Activated T-cell treated with anti-CD3 and anti-CD28 coated beads, Interleukin-2, amount 50 U/mL, for 72 hours (primary cell): Measurements from ENCODE around the gene ATP4A. TPM values are rescaled to one million over a fixed set of nuclear protein-coding genes. Genes with fewer than 3 reads are reported as not detected.

Experiments
- ATAC-seq, 2 donors: fragments of 150-1000 bp; cut with Tn5 transposase; replicated peaks in 1 of 2; 2 replicates each; pipeline ENCODE4 v1.10.0; 2021; ENCODE audit warnings: moderate library complexity in 2 of 2, mild to moderate bottlenecking in 1 of 2
- DNase-seq, 2 donors: peaks; one replicate each; pipeline ENCODE4 v3.0.0; 2021 to 2022; ENCODE audit warnings: mixed read lengths in 1 of 2
- H3K27ac Mint-ChIP-seq: one replicate; pipeline ENCODE4 v1.8.0; 2022; ENCODE audit warnings: mild to moderate bottlenecking, moderate library complexity, mixed read lengths
- H3K27me3 Mint-ChIP-seq: one replicate; pipeline ENCODE4 v1.8.0; 2022; ENCODE audit warnings: low read depth, mixed read lengths
- H3K36me3 Mint-ChIP-seq, 2 donors: one replicate each; pipeline ENCODE4 v1.8.0; 2022; ENCODE audit warnings: mixed read lengths in 2 of 2, mild to moderate bottlenecking in 1 of 2; ENCODE audit not compliant: insufficient read depth in 2 of 2
- H3K4me1 Mint-ChIP-seq: one replicate; pipeline ENCODE4 v1.8.0; 2022; ENCODE audit warnings: low read depth, mixed read lengths
- H3K4me3 Mint-ChIP-seq, 2 donors: one replicate each; pipeline ENCODE4 v1.8.0; 2022; ENCODE audit warnings: mild to moderate bottlenecking in 2 of 2, mixed read lengths in 2 of 2, moderate library complexity in 2 of 2
- H3K9me3 Mint-ChIP-seq, 2 donors: one replicate each; pipeline ENCODE4 v1.8.0; 2022; ENCODE audit warnings: mixed read lengths in 2 of 2
- total RNA-seq, 2 donors: library from RNA; stranded (reverse); gene quantifications; one replicate each; pipeline ENCODE4 v1.2.3, GENCODE V29; 2022

The ATP4A gene
- total RNA-seq, 2 donors from 2014 or later: not detected

- no peak overlapping the region for H3K27ac Mint-ChIP-seq
- ATAC-seq (no peak), DNase-seq (no peak)
- no peaks in the 10 kb centered on the region for H3K9me3 Mint-ChIP-seq
- H3K4me1 Mint-ChIP-seq: peaks cover 16% of the 10 kb centered on the region
- H3K27me3 Mint-ChIP-seq: no peaks in the 10 kb centered on the region
- H3K4me3 Mint-ChIP-seq: no peak overlapping the region
- no peaks in the 10 kb centered on the region for H3K36me3 Mint-ChIP-seq
These were observed 23.0 kb downstream of the ATP4A start for GRCh38 chr19:35540356-35540927.

GRCh38 chr19:35539850-35540249 lies 23.6 kb downstream of the ATP4A start:
- H3K4me1 Mint-ChIP-seq: peaks cover 16% of the 10 kb centered on the region
- no peaks in the 10 kb centered on the region for H3K27me3 Mint-ChIP-seq
- H3K9me3 Mint-ChIP-seq: no peaks in the 10 kb centered on the region
- H3K27ac Mint-ChIP-seq: no peak overlapping the region
- DNase-seq (no peak), ATAC-seq (no peak)
- no peak overlapping the region for H3K4me3 Mint-ChIP-seq
- no peaks in the 10 kb centered on the region for H3K36me3 Mint-ChIP-seq

DNA sequence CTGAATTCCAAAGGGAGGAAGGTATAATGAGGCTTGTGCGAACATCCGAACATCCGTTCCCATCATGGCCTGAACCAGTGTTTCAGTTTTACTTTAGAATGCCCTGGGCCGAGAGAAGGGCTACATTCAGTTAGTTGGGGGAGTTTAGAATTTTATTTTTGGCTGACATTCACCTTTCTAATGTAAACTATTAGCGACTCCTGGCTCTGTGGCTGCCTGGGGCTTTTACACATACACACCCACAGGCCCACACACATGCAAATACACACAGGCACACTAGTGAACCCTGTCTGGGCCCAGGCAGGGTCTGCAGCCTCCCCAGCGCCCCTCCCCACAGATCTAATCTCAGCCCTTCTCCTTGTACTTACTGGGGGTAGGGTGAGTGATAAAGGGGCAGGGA lies 24.1 kb downstream of the ATP4A start:
- DNase-seq (no peak), ATAC-seq (no peak)
- Mint-ChIP-seq H3K36me3 (no peaks in the 10 kb centered on the region), H3K27ac (no peak overlapping the region), H3K4me1 (peaks cover 11% of the 10 kb centered on the region), H3K27me3 (no peaks in the 10 kb centered on the region), H3K9me3 (no peaks in the 10 kb centered on the region), H3K4me3 (no peak overlapping the region)

DNA sequence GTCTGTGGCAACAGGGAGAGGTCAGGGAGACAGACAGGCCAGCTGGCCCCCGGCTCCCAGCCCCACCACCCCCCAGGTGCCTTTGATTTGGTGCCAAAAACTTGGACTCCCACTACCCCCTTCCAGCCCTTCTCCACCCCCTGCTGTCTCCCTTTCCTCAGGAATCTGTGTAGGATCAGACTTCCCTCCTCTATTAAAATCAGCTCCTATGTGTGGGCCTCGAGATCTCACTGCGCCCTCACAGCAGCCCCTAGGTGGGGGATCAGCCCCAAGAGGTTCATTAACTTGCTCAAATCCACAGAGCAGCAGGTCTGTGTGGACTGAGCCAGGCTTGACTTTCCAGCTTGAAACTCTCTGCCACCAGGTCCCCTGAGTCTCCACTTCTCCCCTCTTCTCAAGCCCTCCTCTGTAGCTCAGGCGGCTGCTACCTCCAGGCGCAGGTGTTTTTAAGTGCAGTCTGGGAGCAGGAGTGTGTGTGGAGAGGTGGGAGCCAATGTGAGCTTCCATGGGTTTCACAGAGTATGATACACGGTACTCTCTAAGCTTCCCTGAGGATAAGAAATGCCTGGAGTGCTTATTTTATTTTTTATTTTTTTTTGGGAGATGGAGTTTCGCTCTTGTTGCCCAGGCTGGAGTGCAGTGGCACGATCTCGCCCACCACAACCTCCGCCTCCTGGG lies 28.5 kb downstream of the ATP4A start:
- no peak for DNase-seq
- no peak overlapping the region for H3K4me3 Mint-ChIP-seq
- H3K4me1 Mint-ChIP-seq: peaks cover 16% of the 10 kb centered on the region
- no peak for ATAC-seq
- H3K27me3 Mint-ChIP-seq: peaks cover 9% of the 10 kb centered on the region
- no peak overlapping the region for H3K27ac Mint-ChIP-seq
- no peaks in the 10 kb centered on the region for H3K9me3 Mint-ChIP-seq
- no peaks in the 10 kb centered on the region for H3K36me3 Mint-ChIP-seq

DNA sequence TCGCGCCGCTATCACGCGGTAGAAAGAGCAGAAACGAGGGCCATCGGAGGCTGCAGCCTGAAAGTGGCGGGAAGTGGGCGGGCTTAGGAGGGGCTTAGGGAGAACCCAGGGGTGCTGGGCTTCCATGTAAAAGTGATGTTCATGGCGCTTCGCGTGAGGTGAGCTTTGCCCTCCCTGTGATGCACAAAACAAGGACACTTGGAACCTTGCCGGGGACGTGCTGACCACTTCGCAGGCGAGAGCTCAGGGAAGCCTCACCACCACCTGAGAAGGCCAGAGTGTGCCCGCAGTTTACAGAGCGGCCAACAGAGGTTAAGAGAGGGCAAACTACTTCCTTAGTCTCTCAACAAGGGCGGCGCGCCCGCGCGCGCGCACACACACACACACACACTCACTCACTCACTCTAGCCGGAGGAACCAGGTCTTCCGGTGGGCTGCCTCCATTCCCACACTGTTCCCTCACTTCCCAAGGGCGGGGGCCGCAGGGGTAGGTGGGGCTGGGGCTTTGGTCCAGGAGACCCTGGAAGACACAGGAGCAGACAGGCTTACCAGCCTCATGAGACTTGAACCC lies 29.6 kb downstream of the ATP4A start:
- Mint-ChIP-seq H3K27ac (no peak overlapping the region), H3K27me3 (peaks cover 11% of the 10 kb centered on the region), H3K4me1 (peaks cover 16% of the 10 kb centered on the region), H3K36me3 (no peaks in the 10 kb centered on the region), H3K4me3 (peak overlapping the region; percentile 55 to 60), H3K9me3 (no peaks in the 10 kb centered on the region)
- ATAC-seq: peak; percentile 85 to 92
- peak; percentile 36 to 63 for DNase-seq

GRCh38 chr19:35533201-35533821 lies 30.1 kb downstream of the ATP4A start, which contains the start of gene GAPDHS:
Gene GAPDHS, plus strand, starts transcription at chr19:35533456. Its CDS starts 72 bp downstream, at chr19:35533528.
- ATAC-seq: peak in 1 of 2 donors; percentile 12
- Mint-ChIP-seq H3K4me3 (peak within 1 kb of the TSS; percentile 55 to 61), H3K4me1 (peaks cover 16% of the 10 kb centered on the region), H3K27ac (no peak within 1 kb of the TSS), H3K36me3 (no peaks in the 10 kb centered on the region), H3K9me3 (no peaks in the 10 kb centered on the region), H3K27me3 (peaks cover 17% of the 10 kb centered on the region)
- DNase-seq: no peak

DNA sequence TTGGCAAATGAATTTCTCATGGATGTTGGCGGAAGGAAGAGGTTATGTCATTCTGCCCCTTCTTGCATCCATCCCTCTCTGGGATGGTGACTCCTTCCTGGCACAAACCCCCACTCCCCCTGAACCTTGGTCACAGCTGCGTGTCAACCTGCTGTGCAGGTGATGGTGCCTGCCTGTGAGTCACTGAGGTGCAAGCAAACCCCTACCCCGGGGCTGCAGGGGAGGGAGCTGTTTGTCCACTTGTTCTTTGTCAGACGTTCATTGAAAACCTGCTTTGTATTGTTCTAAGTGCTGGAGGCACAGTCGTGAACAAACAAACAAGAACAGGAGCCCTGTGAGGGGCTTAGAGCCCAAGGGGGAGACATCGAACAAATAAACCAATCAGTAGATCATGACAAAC lies 32.2 kb downstream of the ATP4A start:
- Mint-ChIP-seq H3K27me3 (peaks cover 26% of the 10 kb centered on the region), H3K36me3 (no peaks in the 10 kb centered on the region), H3K4me3 (no peak overlapping the region), H3K9me3 (no peaks in the 10 kb centered on the region), H3K4me1 (peaks cover 16% of the 10 kb centered on the region), H3K27ac (no peak overlapping the region)
- DNase-seq: no peak
- no peak for ATAC-seq

GRCh38 chr19:35529241-35530218 lies 33.9 kb downstream of the ATP4A start:
- Mint-ChIP-seq H3K27ac (no peak overlapping the region), H3K4me1 (peaks cover 16% of the 10 kb centered on the region), H3K27me3 (peaks cover 26% of the 10 kb centered on the region), H3K36me3 (no peaks in the 10 kb centered on the region), H3K4me3 (no peak overlapping the region), H3K9me3 (no peaks in the 10 kb centered on the region)
- ATAC-seq (no peak), DNase-seq (no peak)

DNA sequence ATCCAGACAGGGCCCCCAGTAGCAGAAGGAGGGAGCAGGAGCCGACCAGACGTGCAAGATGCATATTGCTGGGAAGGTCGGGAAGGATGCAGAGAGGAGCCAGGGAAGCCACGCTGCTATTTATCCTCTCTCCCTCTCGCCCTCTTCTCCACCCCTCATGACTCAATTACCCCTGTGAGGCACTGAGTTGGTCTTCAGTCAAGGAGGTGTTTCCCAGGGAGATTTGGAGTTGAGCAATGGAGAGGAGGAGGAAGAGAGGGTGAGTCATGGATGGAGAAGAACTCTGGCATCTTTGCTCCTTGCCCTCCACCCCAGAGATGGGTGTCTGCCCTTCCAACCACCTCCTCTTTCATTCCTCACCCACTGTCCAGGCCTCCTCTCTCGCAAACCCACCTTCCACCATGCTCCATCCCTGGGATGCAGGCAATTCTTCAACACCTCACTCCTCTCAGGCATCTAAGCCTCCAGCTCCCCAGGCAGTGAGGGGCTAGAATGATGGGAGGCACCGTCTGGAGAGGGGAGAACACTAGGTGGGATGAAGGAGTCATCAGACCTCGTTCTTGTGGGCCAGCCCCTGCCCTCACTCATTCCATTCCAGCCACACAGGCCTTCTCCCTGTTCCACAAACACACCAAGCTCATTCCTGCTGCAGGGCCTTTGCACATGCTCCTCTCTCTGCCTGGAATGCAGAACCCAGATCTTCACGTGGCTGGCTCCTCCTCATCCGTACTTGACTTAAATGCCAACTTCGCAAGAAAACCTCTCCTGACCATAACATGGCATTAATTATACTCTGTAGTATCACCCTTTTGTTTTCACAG lies 35.0 kb downstream of the ATP4A start, which contains the start of gene SBSN:
Gene SBSN, minus strand, starts transcription at position 94 of the 821 bp plus-strand sequence. Its CDS starts 30 bp downstream, at position 64.
- Mint-ChIP-seq H3K4me3 (no peak within 1 kb of the TSS), H3K36me3 (no peaks in the 10 kb centered on the region), H3K27me3 (peaks cover 26% of the 10 kb centered on the region), H3K9me3 (no peaks in the 10 kb centered on the region), H3K4me1 (peaks cover 9% of the 10 kb centered on the region), H3K27ac (no peak within 1 kb of the TSS)
- no peak for DNase-seq
- no peak for ATAC-seq

DNA sequence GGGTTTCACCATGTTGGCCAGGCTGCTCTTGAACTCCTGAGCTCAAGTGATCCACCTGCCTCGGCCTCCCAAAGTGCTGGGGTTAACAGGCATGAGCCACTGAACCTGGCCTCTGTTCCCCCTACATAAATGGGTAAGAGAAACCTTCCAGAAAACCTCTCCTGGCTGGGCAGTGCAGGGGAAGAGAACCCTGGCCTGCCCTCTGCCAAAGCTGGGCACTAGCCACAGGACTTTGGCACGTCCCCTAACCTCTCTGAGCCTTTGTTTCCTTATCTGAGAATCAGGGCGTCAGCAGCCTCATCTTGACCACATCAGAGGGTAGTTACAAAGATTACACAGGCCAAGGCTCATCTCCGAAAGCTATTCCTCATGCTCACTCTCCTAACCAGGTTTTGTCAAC lies 37.6 kb downstream of the ATP4A start:
- ATAC-seq (no peak), DNase-seq (no peak)
- no peaks in the 10 kb centered on the region for H3K9me3 Mint-ChIP-seq
- H3K27me3 Mint-ChIP-seq: peaks cover 17% of the 10 kb centered on the region
- H3K4me3 Mint-ChIP-seq: no peak overlapping the region
- H3K36me3 Mint-ChIP-seq: no peaks in the 10 kb centered on the region
- no peak overlapping the region for H3K27ac Mint-ChIP-seq
- no peaks in the 10 kb centered on the region for H3K4me1 Mint-ChIP-seq

GRCh38 chr19:35524181-35524837 lies 39.1 kb downstream of the ATP4A start:
- no peaks in the 10 kb centered on the region for H3K9me3 Mint-ChIP-seq
- H3K27me3 Mint-ChIP-seq: peaks cover 21% of the 10 kb centered on the region
- no peak overlapping the region for H3K4me3 Mint-ChIP-seq
- ATAC-seq (no peak), DNase-seq (no peak)
- no peaks in the 10 kb centered on the region for H3K36me3 Mint-ChIP-seq
- no peak overlapping the region for H3K27ac Mint-ChIP-seq
- no peaks in the 10 kb centered on the region for H3K4me1 Mint-ChIP-seq
